ENCODE measurements around the gene SHISA7.

GRCh38 chr19:55431183-55431582 is 11.9 kb downstream of the SHISA7 start:
- no peak for TF ChIP-seq EZH2phosphoT487 (IDR thresholded peaks at IDR 0.05; ENCODE audit: borderline replicate concordance, low read depth, low read length)
- TF ChIP-seq CTCF (conservative IDR thresholded peaks at IDR 0.05; ENCODE audit: low read length) = no peak
